Subcutaneous abdominal adipose tissue (tissue), 5 donors: ENCODE data around the gene NUSAP1.

Source experiments
- H3K27ac ChIP-seq: one replicate; pipeline ENCODE4 v1.7.0; 2013; ENCODE audit warnings: low read depth, mild to moderate bottlenecking, inconsistent platforms, low read length, moderate library complexity
- H3K27me3 ChIP-seq, 5 donors: one replicate each; pipeline ENCODE4 v1.7.0; 2013; ENCODE audit warnings: low read length in 5 of 5, inconsistent platforms in 1 of 5; ENCODE audit not compliant: control insufficient read depth in 5 of 5, insufficient read depth in 4 of 5
- H3K36me3 ChIP-seq, 5 donors: one replicate each; pipeline ENCODE4 v1.7.0; 2013; ENCODE audit warnings: low read length in 5 of 5; ENCODE audit not compliant: control insufficient read depth in 5 of 5, insufficient read depth in 5 of 5
- H3K4me1 ChIP-seq, 5 donors: one replicate each; pipeline ENCODE4 v1.7.0; 2013; ENCODE audit warnings: low read length in 5 of 5, mild to moderate bottlenecking in 3 of 5, moderate library complexity in 1 of 5; ENCODE audit not compliant: control insufficient read depth in 5 of 5, insufficient read depth in 5 of 5
- H3K4me3 ChIP-seq, 5 donors: one replicate each; pipeline ENCODE4 v1.7.0; 2013; ENCODE audit warnings: low read length in 5 of 5, low read depth in 1 of 5
- H3K9ac ChIP-seq, 5 donors: one replicate each; pipeline ENCODE4 v1.7.0; 2013; ENCODE audit warnings: low read length in 5 of 5, mild to moderate bottlenecking in 4 of 5, moderate library complexity in 3 of 5
- H3K9me3 ChIP-seq, 5 donors: one replicate each; pipeline ENCODE4 v1.7.0; 2013; ENCODE audit warnings: low read length in 5 of 5; ENCODE audit not compliant: control insufficient read depth in 5 of 5
- donor health status: healthy.
- donor health status: healthy.
- donor health status: healthy.
- donor health status: healthy.
- donor health status: healthy.

NUSAP1 gene

DNA sequence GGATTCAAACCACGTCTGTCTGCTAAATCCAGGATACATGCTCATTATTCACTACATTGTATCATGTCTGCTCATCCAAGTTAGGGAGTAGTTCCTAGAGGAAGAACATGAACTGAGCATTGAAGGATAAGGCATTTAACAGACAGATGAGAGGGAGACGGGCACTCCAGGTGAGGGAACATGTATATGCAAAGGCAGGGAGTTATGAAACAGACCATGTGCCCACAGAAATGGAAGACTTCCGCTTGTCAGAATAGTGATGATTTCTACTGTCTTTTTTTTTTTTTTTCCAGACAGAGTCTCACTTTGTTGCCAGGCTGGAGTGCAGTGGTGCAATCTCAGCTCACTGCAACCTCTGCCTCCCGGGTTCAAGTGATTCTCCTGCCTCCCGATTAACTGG lies 74.7 kb downstream of the NUSAP1 start:
- no peaks in the 10 kb centered on the region for H3K27me3 ChIP-seq
- no peak overlapping the region for H3K9ac ChIP-seq
- no peak overlapping the region for H3K27ac ChIP-seq
- H3K36me3 ChIP-seq: no peaks in the 10 kb centered on the region
- H3K4me1 ChIP-seq: peaks cover 0 to 10% (median 5%) of the 10 kb centered on the region in 5 donors
- no peaks in the 10 kb centered on the region for H3K9me3 ChIP-seq
- no peak overlapping the region for H3K4me3 ChIP-seq

- Histone ChIP-seq H3K4me3 (no peak overlapping the region), H3K27ac (no peak overlapping the region), H3K27me3 (no peaks in the 10 kb centered on the region), H3K4me1 (peaks cover 0 to 6% (median 0%) of the 10 kb centered on the region in 5 donors), H3K36me3 (no peaks in the 10 kb centered on the region), H3K9ac (no peak overlapping the region), H3K9me3 (no peaks in the 10 kb centered on the region)
Measured at GRCh38 chr15:41408234-41408641, 75.6 kb downstream of the NUSAP1 start.

DNA sequence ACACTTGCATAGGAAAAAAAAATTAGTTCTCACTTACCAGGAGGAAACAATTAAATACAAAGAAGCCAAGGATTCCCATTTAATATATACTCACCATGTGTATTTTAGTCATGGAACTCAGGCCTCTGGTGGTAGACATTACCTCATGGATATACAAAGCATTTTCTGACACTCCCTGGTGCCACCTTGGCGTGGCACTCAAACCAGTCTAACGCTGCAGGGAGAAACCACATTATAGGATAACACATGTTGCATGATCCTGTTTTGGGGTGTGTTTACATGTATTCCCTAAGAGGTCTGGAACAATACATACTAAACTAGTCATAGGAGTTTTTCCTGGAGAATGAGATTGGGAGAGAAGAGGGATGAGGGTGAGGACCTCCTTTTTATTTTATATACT lies 78.3 kb downstream of the NUSAP1 start:
- Histone ChIP-seq H3K9ac (no peak overlapping the region), H3K4me3 (no peak overlapping the region), H3K27me3 (no peaks in the 10 kb centered on the region), H3K9me3 (no peaks in the 10 kb centered on the region), H3K36me3 (no peaks in the 10 kb centered on the region), H3K27ac (no peak overlapping the region), H3K4me1 (peaks cover 0 to 10% (median 5%) of the 10 kb centered on the region in 5 donors)

DNA sequence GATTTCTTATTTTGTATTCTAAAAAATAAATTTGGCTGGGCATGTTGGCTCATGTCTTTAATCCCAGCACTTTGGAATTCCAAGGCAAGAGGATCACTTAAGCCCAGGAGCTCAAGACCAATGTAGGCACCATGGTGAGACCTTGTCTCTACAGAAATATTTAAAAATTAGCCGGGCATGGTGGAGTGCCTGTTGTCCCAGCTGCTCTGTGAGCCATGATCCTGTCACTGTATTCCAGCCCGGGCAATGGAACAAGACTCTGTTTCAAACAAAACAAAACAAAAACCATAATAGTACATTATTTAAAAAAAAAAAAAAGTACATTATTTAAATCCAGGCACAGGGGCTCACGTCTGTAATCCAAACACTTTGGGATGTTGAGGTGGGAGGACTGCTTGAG lies 78.8 kb downstream of the NUSAP1 start:
- H3K4me1 ChIP-seq: peaks cover 0 to 14% (median 9%) of the 10 kb centered on the region in 5 donors
- no peaks in the 10 kb centered on the region for H3K27me3 ChIP-seq
- H3K4me3 ChIP-seq: no peak overlapping the region
- no peak overlapping the region for H3K9ac ChIP-seq
- no peak overlapping the region for H3K27ac ChIP-seq
- H3K36me3 ChIP-seq: no peaks in the 10 kb centered on the region
- H3K9me3 ChIP-seq: no peaks in the 10 kb centered on the region

DNA sequence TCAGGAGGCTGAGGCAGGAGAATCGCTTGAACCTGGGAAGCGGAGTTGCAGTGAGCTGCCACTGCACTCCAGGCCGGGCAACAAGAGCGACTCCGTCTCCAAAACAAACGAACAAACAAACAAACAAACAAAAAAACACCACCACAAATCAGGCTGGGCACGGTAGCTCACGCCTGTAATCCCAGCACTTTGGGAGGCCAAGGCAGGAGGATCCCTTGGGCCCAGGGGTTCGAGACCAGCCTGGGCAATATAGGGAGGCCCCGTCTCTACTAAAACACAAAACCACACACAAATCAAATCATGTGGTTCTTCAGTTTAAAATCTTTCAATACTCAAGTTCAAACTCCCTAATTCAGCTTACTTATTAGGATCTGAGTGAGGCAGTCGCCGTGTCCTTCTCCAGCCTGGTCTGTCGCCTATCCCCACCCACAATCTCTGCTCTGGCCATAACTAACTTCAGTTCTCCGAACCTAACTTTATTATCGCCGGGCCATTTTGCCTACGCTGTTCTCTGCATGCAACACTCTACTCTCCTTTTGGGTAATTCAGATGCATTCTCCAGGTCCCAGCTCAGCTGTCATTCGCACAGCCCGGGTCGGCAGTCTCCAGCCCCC lies 83.6 kb downstream of the NUSAP1 start:
- H3K36me3 ChIP-seq: no peaks in the 10 kb centered on the region
- peak overlapping the region; percentile 85 to 92 (median 90) for H3K4me3 ChIP-seq
- peak overlapping the region; percentile 75 to 95 (median 91) for H3K9ac ChIP-seq
- no peaks in the 10 kb centered on the region for H3K27me3 ChIP-seq
- H3K4me1 ChIP-seq: peaks cover 0 to 29% (median 20%) of the 10 kb centered on the region in 5 donors
- H3K9me3 ChIP-seq: no peaks in the 10 kb centered on the region
- peak overlapping the region; percentile 90 for H3K27ac ChIP-seq

- H3K9ac ChIP-seq: peak within 1 kb of the TSS; percentile 75 to 95 (median 92)
- H3K9me3 ChIP-seq: no peaks in the 10 kb centered on the region
- peaks cover 0 to 29% (median 20%) of the 10 kb centered on the region in 5 donors for H3K4me1 ChIP-seq
- peak within 1 kb of the TSS; percentile 90 for H3K27ac ChIP-seq
- no peaks in the 10 kb centered on the region for H3K27me3 ChIP-seq
- peak within 1 kb of the TSS; percentile 85 to 94 (median 92) for H3K4me3 ChIP-seq
- no peaks in the 10 kb centered on the region for H3K36me3 ChIP-seq
Measured at GRCh38 chr15:41416742-41417417, 84.2 kb downstream of the NUSAP1 start, which contains the start of gene RTF1. Gene RTF1 (plus strand): TSS chr15:41417095. CDS start chr15:41417116, 21 bp downstream.

DNA sequence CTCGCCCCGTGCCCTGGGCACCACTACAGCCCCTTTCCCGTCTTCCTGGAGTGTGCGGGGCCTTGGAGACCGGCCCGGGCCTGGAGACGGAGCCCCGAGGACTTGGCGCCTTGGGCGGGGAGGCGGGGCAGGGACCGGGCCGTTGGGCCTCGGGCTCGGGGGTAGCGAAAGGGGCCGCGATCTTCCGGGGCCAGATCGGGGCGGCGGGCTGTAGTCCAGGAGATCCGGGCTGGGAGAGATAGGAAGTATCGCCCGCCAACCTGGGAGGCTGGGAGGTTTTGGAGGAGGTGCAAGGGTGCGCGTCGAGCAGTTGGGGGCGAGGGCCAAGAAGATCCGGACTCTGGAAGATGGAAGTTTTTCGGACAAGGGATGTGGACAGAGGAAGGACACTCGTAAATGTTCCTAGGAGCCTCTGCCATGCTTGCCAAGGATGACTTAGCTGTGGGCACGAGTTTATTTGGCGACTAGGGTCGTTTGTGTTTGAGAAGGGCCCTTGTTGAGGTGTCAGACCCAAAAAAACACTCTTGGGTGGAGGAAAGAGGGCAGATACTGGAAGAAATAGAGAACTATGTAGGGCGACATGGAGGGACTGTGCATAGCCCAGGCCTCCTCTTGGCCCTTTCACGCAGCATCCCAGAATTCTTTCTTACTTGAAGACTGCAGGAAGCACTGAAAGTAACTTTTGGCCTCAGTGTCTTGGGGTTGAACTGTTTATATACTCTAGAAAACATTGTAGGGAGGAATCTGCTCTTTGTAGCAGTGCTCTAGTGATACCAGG lies 84.9 kb downstream of the NUSAP1 start:
- H3K9me3 ChIP-seq: no peaks in the 10 kb centered on the region
- peaks cover 0 to 29% (median 20%) of the 10 kb centered on the region in 5 donors for H3K4me1 ChIP-seq
- no peaks in the 10 kb centered on the region for H3K27me3 ChIP-seq
- peak overlapping the region; percentile 83 to 94 (median 92) for H3K4me3 ChIP-seq
- H3K36me3 ChIP-seq: no peaks in the 10 kb centered on the region
- peak overlapping the region; percentile 39 to 95 (median 92) for H3K9ac ChIP-seq
- H3K27ac ChIP-seq: peak overlapping the region; percentile 90

- Histone ChIP-seq H3K36me3 (no peaks in the 10 kb centered on the region), H3K4me3 (no peak overlapping the region), H3K9me3 (no peaks in the 10 kb centered on the region), H3K27me3 (no peaks in the 10 kb centered on the region), H3K4me1 (peaks cover 0 to 4% (median 0%) of the 10 kb centered on the region in 5 donors), H3K27ac (no peak overlapping the region), H3K9ac (no peak overlapping the region)
Measured at GRCh38 chr15:41423979-41424659, 91.4 kb downstream of the NUSAP1 start.

- no peaks in the 10 kb centered on the region for H3K9me3 ChIP-seq
- no peaks in the 10 kb centered on the region for H3K36me3 ChIP-seq
- no peak overlapping the region for H3K9ac ChIP-seq
- H3K4me3 ChIP-seq: no peak overlapping the region
- no peak overlapping the region for H3K27ac ChIP-seq
- H3K27me3 ChIP-seq: no peaks in the 10 kb centered on the region
- H3K4me1 ChIP-seq: peaks cover 0 to 2% (median 0%) of the 10 kb centered on the region in 5 donors
Measured at GRCh38 chr15:41424809-41425208, 92.1 kb downstream of the NUSAP1 start.
